HepG2 (cell line): ENCODE data around the gene DLG1. TPM values are rescaled to one million over a fixed set of nuclear protein-coding genes. Genes with fewer than 3 reads are reported as not detected.

Source experiments
- ATAC-seq: fragments of 200-7000 bp; cut with Tn5 transposase; 3 replicates; pipeline ENCODE4 v1.9.1; 2020; ENCODE audit warnings: mild to moderate bottlenecking, moderate library complexity
- BruUV-seq: library from RNA; stranded (reverse); fragments of 400-500 nt; replicated peaks from 2 replicates; lab custom pipeline; 2021; lab: Mats Ljungman, UMichigan
- CTCF ChIA-PET: fragments of 300-600 bp; formaldehyde crosslinking; extraction: SDS; loops from one replicate; lab custom pipeline; 2021; ENCODE audit warnings: low total read pairs, inconsistent platforms, low intra/inter-chr PET ratio; lab: Yijun Ruan, JAX
- POLR2A ChIA-PET: fragments of 350-600 bp; sonication (Branson Sonifier 250); formaldehyde crosslinking; loops from one replicate; lab custom pipeline; 2020; ENCODE audit warnings: antibody characterized with exemption, inconsistent platforms; lab: Yijun Ruan, JAX
- DNase-seq: peaks from one replicate; pipeline ENCODE4 v3.0.0-alpha.2; 2015; ENCODE audit warnings: low spot score
- FAIRE-seq: peaks from 3 replicates; lab custom pipeline; 2011; peaks lifted over from hg19 to GRCh38; lab: Jason Lieb, UNC
- H2AFZ ChIP-seq: one replicate; pipeline ENCODE4 v1.6.1; 2011; ENCODE audit warnings: low read length, inconsistent platforms
- H3K27ac ChIP-seq: fragments of 300-600 bp; 3 replicates; pipeline ENCODE4 v1.8.0; 2011; ENCODE audit warnings: mixed run types, mild to moderate bottlenecking, mixed read lengths, low read length, inconsistent platforms; ENCODE audit not compliant: insufficient read depth; ENCODE audit errors: extremely low read length
- H3K27me3 ChIP-seq, 2 experiments: fragments of 200-600 bp in 1 of 2; 2 replicates in 1 of 2; 3 replicates in 1 of 2; pipeline versions ENCODE4 v1.6.0 to v1.8.0; 2011; ENCODE audit warnings: low read length in 2 of 2, mild to moderate bottlenecking in 2 of 2, moderate library complexity in 2 of 2, inconsistent platforms in 1 of 2; ENCODE audit not compliant: insufficient read depth in 2 of 2, control insufficient read depth in 1 of 2
- H3K36me3 ChIP-seq, 2 experiments: fragments of 200-600 bp in 1 of 2; replicated peaks in 1 of 2; 2 replicates in 1 of 2; 3 replicates in 1 of 2; pipeline versions ENCODE4 v1.5.1 to v1.8.0; 2011; ENCODE audit warnings: low read length in 2 of 2, inconsistent platforms in 1 of 2; ENCODE audit not compliant: insufficient read depth in 2 of 2, control insufficient read depth in 1 of 2
- H3K4me1 ChIP-seq: 2 replicates; pipeline ENCODE4 v1.5.1; 2012; ENCODE audit warnings: low read length, inconsistent platforms; ENCODE audit not compliant: insufficient read depth
- H3K4me2 ChIP-seq: 2 replicates; pipeline ENCODE4 v1.6.0; 2011; ENCODE audit warnings: low read depth, low read length, inconsistent platforms
- H3K4me3 ChIP-seq, 3 experiments: fragments of 200-600 bp in 1 of 3; sonication (generic), shearing (Covaris generic) in 1 of 3; replicated peaks in 1 of 3; 2 replicates each; pipeline ENCODE4 v1.5.1; 2011 to 2016; ENCODE audit warnings: low read length in 3 of 3, inconsistent platforms in 2 of 3, low read depth in 2 of 3, mild to moderate bottlenecking in 2 of 3, control low read depth in 1 of 3, mixed read lengths in 1 of 3; ENCODE audit not compliant: insufficient read depth in 1 of 3
- H3K79me2 ChIP-seq: one replicate; pipeline ENCODE4 v1.6.1; 2011; ENCODE audit warnings: low read length, inconsistent platforms; ENCODE audit not compliant: insufficient read depth
- H3K9ac ChIP-seq: 2 replicates; pipeline ENCODE4 v1.6.0; 2011; ENCODE audit warnings: mild to moderate bottlenecking, low read depth, low read length, inconsistent platforms; ENCODE audit not compliant: insufficient read depth
- H3K9me3 ChIP-seq: 2 replicates; pipeline ENCODE4 v1.5.1; 2012; ENCODE audit warnings: mild to moderate bottlenecking, low read length
- H4K20me1 ChIP-seq: 2 replicates; pipeline ENCODE4 v1.6.0; 2011; ENCODE audit warnings: inconsistent platforms, mild to moderate bottlenecking, low read length, moderate library complexity; ENCODE audit not compliant: insufficient read depth
- ASH2L ChIP-seq: fragments of 300-600, 200-600 bp; sonication (generic); IDR thresholded peaks from 2 replicates; pipeline ENCODE4 v1.7.0; 2017; ENCODE audit warnings: low read depth, mild to moderate bottlenecking, moderate library complexity, mixed read lengths, low read length; ENCODE audit not compliant: insufficient read length
- ELF3 ChIP-seq: IDR thresholded peaks from 2 replicates; pipeline ENCODE4 v1.6.1; 2016; ENCODE audit warnings: missing genetic modification reagents, missing compliant biosample characterization
- FOXK2 ChIP-seq: fragments of 450-650 bp; IDR thresholded peaks from 2 replicates; pipeline ENCODE4 v1.6.1; 2016
- GATA4 ChIP-seq: sonication (generic); IDR thresholded peaks from 2 replicates; pipeline ENCODE4 v1.6.1; 2016; ENCODE audit warnings: antibody characterized with exemption, low read depth, borderline replicate concordance
- GLI4 ChIP-seq: sonication (generic); formaldehyde crosslinking; IDR thresholded peaks from 2 replicates; pipeline ENCODE4 v1.5.1; 2020; ENCODE audit warnings: missing genetic modification reagents, mild to moderate bottlenecking, moderate library complexity, borderline replicate concordance
- HINFP ChIP-seq: sonication (generic); formaldehyde crosslinking; IDR thresholded peaks from 2 replicates; pipeline ENCODE4 v1.4.0; 2020; ENCODE audit warnings: low read depth, mild to moderate bottlenecking, missing genetic modification reagents
- HNF4A ChIP-seq: sonication (generic); formaldehyde crosslinking; IDR thresholded peaks from 2 replicates; pipeline ENCODE4 v1.4.0; 2020; ENCODE audit warnings: missing genetic modification reagents
- REST ChIP-seq, 2 experiments: IDR thresholded peaks; 2 replicates each; pipeline ENCODE4 v1.6.1; 2011 to 2012; ENCODE audit warnings: low read length in 2 of 2, borderline replicate concordance in 1 of 2, low read depth in 1 of 2, mild to moderate bottlenecking in 1 of 2, moderate library complexity in 1 of 2
- SMC3 ChIP-seq: IDR thresholded peaks from 2 replicates; pipeline ENCODE4 v1.6.1; 2011; ENCODE audit warnings: low read length, improper control_type of control experiment
- ZMYM4 ChIP-seq: sonication (generic); formaldehyde crosslinking; IDR thresholded peaks from 2 replicates; pipeline ENCODE4 v1.8.1; 2023; ENCODE audit warnings: mild to moderate bottlenecking, missing genetic modification reagents
- ZNF335 ChIP-seq: sonication (generic); formaldehyde crosslinking; IDR thresholded peaks from 2 replicates; pipeline ENCODE4 v1.4.0; 2020; ENCODE audit warnings: missing genetic modification reagents
- ZNF431 ChIP-seq: sonication (generic); formaldehyde crosslinking; IDR thresholded peaks from 2 replicates; pipeline ENCODE4 v1.9.0; 2022; ENCODE audit warnings: missing genetic modification reagents, low read depth, mild to moderate bottlenecking, borderline replicate concordance
- ZNF530 ChIP-seq: sonication (generic); formaldehyde crosslinking; IDR thresholded peaks from 2 replicates; pipeline ENCODE4 v1.5.0; 2020; ENCODE audit warnings: low read depth, mild to moderate bottlenecking, missing genetic modification reagents
- ZNF564 ChIP-seq: sonication (generic); formaldehyde crosslinking; IDR thresholded peaks from 2 replicates; pipeline ENCODE4 v1.8.1; 2023; ENCODE audit warnings: mild to moderate bottlenecking, missing genetic modification reagents
- ZNF569 ChIP-seq: sonication (generic); formaldehyde crosslinking; IDR thresholded peaks from 2 replicates; pipeline ENCODE4 v1.5.0; 2020; ENCODE audit warnings: mild to moderate bottlenecking, missing genetic modification reagents, moderate library complexity, borderline replicate concordance
- ZNF629 ChIP-seq: sonication (generic); formaldehyde crosslinking; conservative IDR thresholded peaks from 2 replicates; pipeline ENCODE4 v1.5.0; 2020; ENCODE audit warnings: missing genetic modification reagents
- ZNF749 ChIP-seq: sonication (generic); formaldehyde crosslinking; IDR thresholded peaks from 2 replicates; pipeline ENCODE4 v1.8.0; 2022; ENCODE audit warnings: mild to moderate bottlenecking, missing genetic modification reagents, moderate library complexity, borderline replicate concordance
- ZNF766 ChIP-seq: sonication (generic); formaldehyde crosslinking; IDR thresholded peaks from 2 replicates; pipeline ENCODE4 v1.5.0; 2020; ENCODE audit warnings: missing genetic modification reagents, borderline replicate concordance
- ZNF773 ChIP-seq: sonication (generic); formaldehyde crosslinking; IDR thresholded peaks from 2 replicates; pipeline ENCODE4 v1.4.0; 2020; ENCODE audit warnings: missing genetic modification reagents, borderline replicate concordance
- in situ Hi-C: cut with HindIII; loops from 2 replicates; pipeline ENCODE4 v1.10.0; 2017; ENCODE audit warnings: low pct_unique_long_range_greater_than_20kb; ENCODE audit not compliant: extremely low pct_ligation_motif_present
- intact Hi-C: fragments of 100-400 bp; cut with micrococcal nuclease; formaldehyde crosslinking; loops from one replicate; pipeline ENCODE4 v1.10.0; 2022; ENCODE audit not compliant: unreplicated experiment
- polyA plus RNA-seq, 8 experiments: library from polyadenylated mRNA; depleted of rRNA in 3 of 8; stranded (reverse) in 7 of 8; unstranded in 1 of 8; fragments of >200 nt; fragmentation: Illumina TruSeq in 4 of 8; extraction: Trizol in 4 of 8; gene quantifications; 2 replicates each; pipeline versions ENCODE4 v1.2.1 to v1.2.3, GENCODE V29; 2011 to 2016; ENCODE audit warnings: low read depth in 4 of 8, missing spikeins in 1 of 8, mixed read lengths in 1 of 8; ENCODE audit not compliant: insufficient read depth in 1 of 8
- total RNA-seq, 5 experiments: library from RNA; depleted of rRNA; stranded (reverse); fragments of >200 nt; fragmentation: Illumina TruSeq; extraction: Trizol; gene quantifications; 2 replicates each; pipeline ENCODE4 v1.2.3, GENCODE V29; 2016; ENCODE audit warnings: low read depth in 1 of 5
- TF ChIP-seq, protein P1 (sequence below): IDR thresholded peaks from 2 replicates; pipeline ENCODE4 v1.6.1; 2012; ENCODE audit warnings: low read depth, low read length, improper control_type of control experiment

Gene DLG1
- total and polyA plus RNA-seq, 2 of the 13 experiments (the other 11 are each of a cell fraction or from before 2014, with no cell fraction given) = 30.5 to 104 TPM

- Histone ChIP-seq H2AFZ (no peak overlapping the region), H3K27ac (no peak overlapping the region), H3K79me2 (peaks cover 96% of the 10 kb centered on the region), H3K9ac (no peak overlapping the region), H3K36me3 (no peaks in the 10 kb centered on the region; a peak in 1 of 5 replicates), H3K4me2 (no peak overlapping the region), H4K20me1 (peaks cover 7% of the 10 kb centered on the region; the same call in 1 of the 2 replicates), H3K9me3 (no peaks in the 10 kb centered on the region), H3K4me1 (peaks cover 28% of the 10 kb centered on the region), H3K4me3 (no peak overlapping the region), H3K27me3 (no peaks in the 10 kb centered on the region)
- FAIRE-seq (no peak), DNase-seq (peak; percentile 56), ATAC-seq (peak; percentile 58; the same call in 2 of the 3 replicates)
- BruUV-seq = no TSS peak
- POLR2A ChIA-PET = no interaction called here
- in situ Hi-C loops = no loop called here
- intact Hi-C loops = loop anchor here (1.0 kb wide), 1 partner anchor 279 kb away; no protein-coding TSS in a partner anchor
- CTCF ChIA-PET = interaction anchor here (2.2 kb wide), 2 partner anchors 278 to 286 kb away, joined by 12 to 13 read pairs; no protein-coding TSS in a partner anchor
- TF ChIP-seq, protein P1, sequence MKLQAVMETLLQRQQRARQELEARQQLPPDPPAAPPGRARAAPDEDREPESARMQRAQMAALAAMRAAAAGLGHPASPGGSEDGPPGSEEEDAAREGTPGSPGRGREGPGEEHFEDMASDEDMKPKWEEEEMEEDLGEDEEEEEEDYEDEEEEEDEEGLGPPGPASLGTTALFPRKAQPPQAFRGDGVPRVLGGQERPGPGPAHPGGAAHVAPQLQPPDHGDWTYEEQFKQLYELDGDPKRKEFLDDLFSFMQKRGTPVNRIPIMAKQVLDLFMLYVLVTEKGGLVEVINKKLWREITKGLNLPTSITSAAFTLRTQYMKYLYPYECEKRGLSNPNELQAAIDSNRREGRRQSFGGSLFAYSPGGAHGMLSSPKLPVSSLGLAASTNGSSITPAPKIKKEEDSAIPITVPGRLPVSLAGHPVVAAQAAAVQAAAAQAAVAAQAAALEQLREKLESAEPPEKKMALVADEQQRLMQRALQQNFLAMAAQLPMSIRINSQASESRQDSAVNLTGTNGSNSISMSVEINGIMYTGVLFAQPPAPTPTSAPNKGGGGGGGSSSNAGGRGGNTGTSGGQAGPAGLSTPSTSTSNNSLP = 0 out of 2 replicates have a peak, but pooled peaks have one; percentile 32
- TF ChIP-seq ZNF335 (CRISPR knock-in tag) = no peak
- TF ChIP-seq REST (IDR thresholded peaks at IDR 0.05; ENCODE audit: borderline replicate concordance in 1 of 2, low read depth in 1 of 2, low read length in 2 of 2) = no peak
- TF ChIP-seq ZNF773 (CRISPR knock-in tag) = no peak
- no peak for TF ChIP-seq ZNF766 (CRISPR knock-in tag)
- no peak for TF ChIP-seq FOXK2
- no peak for TF ChIP-seq ZNF569 (CRISPR knock-in tag)
- no peak for TF ChIP-seq ZNF431 (CRISPR knock-in tag)
- no peak for TF ChIP-seq ZNF629
- no peak for TF ChIP-seq ELF3 (CRISPR knock-in tag)
- TF ChIP-seq HNF4A (CRISPR knock-in tag) = no peak
- TF ChIP-seq GLI4 (CRISPR knock-in tag) = no peak
- TF ChIP-seq ZNF564 (CRISPR knock-in tag) = no peak
- no peak for TF ChIP-seq ZNF530 (CRISPR knock-in tag)
- TF ChIP-seq ZNF749 (CRISPR knock-in tag) = no peak
- no peak for TF ChIP-seq ZMYM4 (CRISPR knock-in tag)
- TF ChIP-seq ASH2L = peak; percentile 30
- no peak for TF ChIP-seq HINFP (CRISPR knock-in tag)
- peak; percentile 56; the same call in 1 of the 2 replicates for TF ChIP-seq SMC3
- TF ChIP-seq GATA4 = no peak
Measured at GRCh38 chr3:197224034-197224444, 74.4 kb downstream of the DLG1 start.
